Liver (tissue), 2 donors: Measurements from ENCODE around the gene FLNB.

ENCODE experiments used
- CTCF ChIP-seq: fragments of 150-350 bp; IDR thresholded peaks from 2 replicates; pipeline ENCODE4 v1.5.1; 2017; ENCODE audit warnings: improper control_type of control experiment, low read depth, low read length; ENCODE audit not compliant: missing input control
- MAX ChIP-seq: IDR thresholded peaks from 2 replicates; pipeline ENCODE4 v1.6.1; 2016; ENCODE audit warnings: antibody characterized with exemption
- donor health status: healthy.

GRCh38 chr3:58150810-58151199 is 142.6 kb downstream of the FLNB start:
- TF ChIP-seq CTCF, result no peak
- no peak for TF ChIP-seq MAX
